Tongue (tissue), 2 donors: Measurements from ENCODE around the gene ZNF853. TPM values are rescaled to one million over a fixed set of nuclear protein-coding genes. Genes with fewer than 3 reads are reported as not detected.
"Not testable (repeated sequence)": the region's sequence is repeated elsewhere in the genome, so short reads cannot be mapped to it uniquely, and the experiment has no call there.

Source experiments
- DNase-seq: peaks from one replicate; pipeline ENCODE4 v3.0.0-alpha.2; 2015
- total RNA-seq: library from RNA; depleted of rRNA; stranded (reverse); fragments of >200 nt; gene quantifications from one replicate; pipeline ENCODE4 v1.2.3, GENCODE V29; 2014

ZNF853 gene
- total RNA-seq, 1 donor from 2014 or later = 26.1 TPM

- DNase-seq = no peak
Observed at GRCh38 chr7:6606866-6607583, 8.4 kb upstream of the ZNF853 start.

- DNase-seq = no peak
Observed at GRCh38 chr7:6607651-6608051, 7.8 kb upstream of the ZNF853 start.

GRCh38 chr7:6608081-6608480 lies 7.3 kb upstream of the ZNF853 start:
- no peak for DNase-seq

- no peak for DNase-seq
Observed at GRCh38 chr7:6608794-6609193, 6.6 kb upstream of the ZNF853 start.

GRCh38 chr7:6612819-6613218 lies 2.6 kb upstream of the ZNF853 start:
- DNase-seq = no peak

- DNase-seq = no peak
Observed at GRCh38 chr7:6613706-6614105, 1.7 kb upstream of the ZNF853 start.

GRCh38 chr7:6615723-6616555 lies 529 bp downstream of the ZNF853 start:
- DNase-seq = peak; percentile 50

- no peak for DNase-seq
Observed at GRCh38 chr7:6616854-6617643, 1.6 kb downstream of the ZNF853 start.

GRCh38 chr7:6618621-6619020 lies 3.2 kb downstream of the ZNF853 start:
- DNase-seq = no peak

- no peak for DNase-seq
Observed at GRCh38 chr7:6619961-6620360, 4.6 kb downstream of the ZNF853 start.

- no peak for DNase-seq
Observed at GRCh38 chr7:6621195-6622133, 6.1 kb downstream of the ZNF853 start.

GRCh38 chr7:6622134-6622710 lies 6.8 kb downstream of the ZNF853 start:
- no peak for DNase-seq

GRCh38 chr7:6623589-6624245 lies 8.3 kb downstream of the ZNF853 start:
- no peak for DNase-seq

GRCh38 chr7:6624246-6624611 lies 8.8 kb downstream of the ZNF853 start:
- DNase-seq = no peak

GRCh38 chr7:6628045-6628444 lies 12.6 kb downstream of the ZNF853 start:
- DNase-seq = peak; percentile 19

- no peak for DNase-seq
Observed at GRCh38 chr7:6630007-6630849, 14.8 kb downstream of the ZNF853 start.

GRCh38 chr7:6631605-6632004 lies 16.2 kb downstream of the ZNF853 start:
- DNase-seq = no peak

GRCh38 chr7:6634021-6634420 lies 18.6 kb downstream of the ZNF853 start:
- no peak for DNase-seq

GRCh38 chr7:6634971-6635370 lies 19.6 kb downstream of the ZNF853 start:
- not testable (repeated sequence) for DNase-seq
